Measurements from ENCODE around the gene COPS6. TPM values are rescaled to one million over a fixed set of nuclear protein-coding genes. Genes with fewer than 3 reads are reported as not detected.

Gene COPS6
- polyA plus RNA-seq, 3 donors, result 48.5 to 123 (median 117) TPM

DNA sequence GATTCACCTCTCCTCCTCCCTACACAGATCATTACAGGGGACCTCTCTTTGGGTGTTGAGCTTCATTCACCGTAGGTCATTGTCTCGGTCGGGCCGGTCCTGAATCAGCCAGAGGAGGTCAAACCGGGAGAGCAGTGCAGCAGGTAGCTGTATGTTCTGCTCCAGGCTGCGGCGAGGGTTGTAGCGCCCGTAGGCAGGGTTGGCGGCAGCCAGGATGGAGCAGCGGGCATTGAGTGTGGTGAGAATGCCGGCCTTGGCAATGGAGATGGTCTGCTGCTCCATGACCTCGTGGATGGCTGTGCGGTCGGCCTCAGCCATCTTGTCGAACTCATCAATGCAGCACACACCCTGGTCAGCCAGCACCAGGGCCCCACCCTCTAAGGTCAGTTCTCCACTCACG, 6.9 kb downstream of the COPS6 start:
- H3K27ac ChIP-seq (ENCODE audit: low read depth, low read length), result no peak overlapping the region
- 92 to 93% (median 92%) methylated on average over 17 of the region's 17 CpGs for WGBS, 3 donors

DNA sequence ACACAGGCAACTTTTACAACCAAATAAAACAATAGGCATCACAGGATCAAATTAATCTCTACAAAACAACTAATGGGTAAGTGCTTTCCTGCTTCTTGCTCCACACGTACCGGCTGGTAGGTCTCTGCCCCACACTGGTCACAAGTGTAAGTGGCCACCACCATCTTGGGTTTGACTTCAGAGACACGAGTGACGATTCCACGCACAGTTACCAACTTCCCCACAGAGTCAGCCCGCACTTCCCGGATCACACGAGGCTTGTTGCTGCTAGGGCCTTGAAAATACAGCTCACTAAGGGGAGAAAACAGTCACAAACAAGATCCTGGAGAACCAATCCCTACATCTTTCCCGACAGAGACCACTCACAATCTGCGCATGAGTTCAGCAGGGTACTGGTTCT, 10.1 kb downstream of the COPS6 start:
- no peak overlapping the region for H3K27ac ChIP-seq (ENCODE audit: low read depth, low read length)

DNA sequence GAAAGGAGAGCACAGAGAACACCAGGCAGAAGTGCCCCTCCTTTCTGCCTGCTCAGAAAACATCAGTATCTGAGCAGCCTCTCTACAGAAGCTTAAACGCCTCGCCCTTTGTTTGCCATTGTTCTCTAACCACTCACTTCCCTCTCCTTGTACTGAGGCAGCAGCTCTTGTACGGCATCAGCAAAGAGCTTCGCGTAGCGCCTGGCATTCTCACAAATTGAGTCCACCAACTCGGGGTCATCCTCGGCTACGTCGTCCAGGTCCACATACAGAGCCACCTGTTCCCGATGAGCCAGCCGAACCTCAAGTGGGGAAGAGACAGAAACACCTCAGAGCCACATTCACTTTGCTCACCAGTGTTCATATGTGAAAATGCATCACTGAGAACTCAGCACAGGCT, 10.7 kb downstream of the COPS6 start:
- no peak overlapping the region for H3K27ac ChIP-seq (ENCODE audit: low read depth, low read length)
- WGBS, 3 donors, result 57 to 77% (median 65%) methylated on average over 12 of the region's 12 CpGs

More for the DNA sequence above, 10.1 kb downstream of the COPS6 start:
- WGBS, 3 donors, result 78 to 86% (median 84%) methylated on average over 10 of the region's 10 CpGs

DNA sequence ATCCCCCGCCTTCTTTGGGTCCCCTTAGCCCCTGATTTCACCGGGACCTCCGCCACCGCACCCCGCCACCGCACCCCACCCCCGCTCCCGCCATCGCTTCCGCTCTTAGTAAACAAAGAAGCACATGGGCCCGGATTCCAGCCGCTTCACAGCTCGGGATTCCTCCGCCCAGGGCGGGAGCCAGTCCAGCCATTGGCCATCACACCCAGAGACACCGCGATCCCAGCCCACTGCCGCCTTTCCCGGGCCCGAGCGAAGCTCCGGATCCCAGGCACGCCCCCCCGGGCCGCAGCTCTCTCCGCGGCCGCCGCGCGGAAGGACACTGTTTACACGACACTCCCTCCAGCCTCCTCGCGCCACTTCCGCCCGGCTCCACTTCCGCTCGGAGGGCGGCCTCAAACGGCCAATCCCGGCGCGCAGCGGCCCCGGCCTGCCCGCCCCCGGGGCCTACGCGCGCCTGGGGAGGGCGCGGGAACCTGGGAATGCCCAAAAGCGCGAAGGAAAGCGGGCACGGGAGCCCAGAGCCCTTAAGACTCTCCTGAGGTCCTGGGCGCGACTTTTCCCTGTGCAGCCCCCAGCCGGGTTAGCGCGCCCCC, 11.7 kb downstream of the COPS6 start:
- H3K27ac ChIP-seq (ENCODE audit: low read depth, low read length), result no peak overlapping the region
- 0% methylated on average over 55 to 61 of the region's 61 CpGs for WGBS, 3 donors

DNA sequence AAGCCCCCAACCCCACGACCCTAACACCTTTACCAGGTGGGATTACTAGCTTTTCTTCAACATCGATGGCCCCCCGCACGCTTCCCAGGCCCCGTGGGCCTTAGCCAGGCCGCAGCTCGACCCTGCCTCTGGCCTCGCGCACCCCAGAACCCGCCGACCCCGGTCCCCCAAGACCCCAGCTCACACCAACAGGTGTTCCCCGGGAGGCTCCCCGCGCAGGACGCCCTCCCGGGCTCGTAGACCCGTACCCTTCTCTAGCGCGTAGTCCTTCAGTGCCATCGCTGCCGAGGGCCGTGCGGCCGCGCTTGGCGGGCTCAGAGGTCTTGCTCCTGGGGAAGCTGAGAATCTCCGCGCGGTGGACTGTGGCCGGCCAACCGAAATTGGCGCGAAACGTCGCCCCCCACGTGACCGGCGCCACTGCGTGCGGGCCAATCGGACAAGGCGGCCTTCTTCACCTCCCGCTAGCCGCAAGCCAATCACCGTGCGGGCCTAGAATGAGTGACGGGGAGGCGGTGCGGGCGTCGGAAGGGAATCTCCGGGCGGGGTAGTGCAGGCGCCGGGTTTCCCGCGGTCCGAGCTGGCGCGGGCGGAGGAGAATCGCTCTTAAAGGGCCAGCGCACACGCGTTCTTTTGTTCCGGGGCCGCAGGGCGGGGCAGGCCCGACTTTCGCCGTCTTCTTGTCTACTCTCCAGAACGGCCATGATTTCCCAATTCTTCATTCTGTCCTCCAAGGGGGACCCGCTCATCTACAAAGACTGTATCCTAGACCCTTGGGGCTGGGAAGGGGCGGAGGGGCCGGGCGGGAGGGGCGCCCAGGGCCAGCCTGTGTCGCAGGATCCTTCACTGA, 12.5 kb downstream of the COPS6 start, which contains the start of the genes AP4M1 and MCM7:
AP4M1 (plus strand) TSS at position 628 of the 847 bp plus-strand sequence; CDS start at position 700, 72 bp downstream.
MCM7 (minus strand) TSS at position 382 of the 847 bp plus-strand sequence; CDS start at position 279, 103 bp downstream.
- peak within 1 kb of the TSS; percentile 25 for H3K27ac ChIP-seq (ENCODE audit: low read depth, low read length)
- WGBS, 3 donors, result 0 to 1% (median 0%) methylated on average over 77 to 80 of the region's 80 CpGs

DNA sequence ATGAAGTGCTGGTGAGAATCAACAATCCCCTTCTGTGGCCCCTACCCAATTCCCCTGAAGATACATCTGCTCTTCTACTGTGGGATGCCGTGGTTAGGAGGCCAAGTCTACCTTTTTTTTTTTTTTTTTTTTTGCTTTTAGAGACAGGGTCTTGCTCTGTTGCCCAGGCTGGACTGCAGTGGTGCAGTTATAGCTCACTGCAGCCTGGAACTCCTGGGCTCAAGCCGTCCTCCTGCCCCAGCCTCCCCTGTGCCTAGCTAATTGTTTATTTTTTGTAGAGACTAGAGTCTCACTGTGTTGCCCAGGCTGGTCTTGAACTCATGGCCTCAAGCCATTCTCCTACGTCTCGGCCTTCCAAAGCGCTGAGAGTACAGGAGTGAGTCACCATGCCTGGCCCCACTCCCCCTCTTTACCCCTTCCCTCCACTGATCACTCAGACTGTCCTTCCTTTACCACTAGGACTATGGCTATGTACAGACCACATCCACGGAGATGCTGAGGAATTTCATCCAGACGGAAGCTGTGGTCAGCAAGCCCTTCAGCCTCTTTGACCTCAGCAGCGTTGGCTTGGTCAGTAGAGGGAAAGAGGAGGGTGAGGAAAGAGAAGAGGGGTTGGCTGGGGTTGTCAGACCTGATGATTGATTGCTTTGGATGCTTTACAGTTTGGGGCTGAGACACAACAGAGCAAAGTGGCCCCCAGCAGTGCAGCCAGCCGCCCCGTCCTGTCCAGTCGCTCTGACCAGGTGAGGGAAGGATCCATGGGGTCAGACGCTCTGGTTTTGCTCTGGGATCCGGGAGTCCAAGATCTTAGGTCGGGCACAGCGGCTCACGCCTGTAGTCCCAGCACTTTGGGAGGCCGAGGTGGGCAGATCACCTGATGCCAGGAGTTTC, 14.4 kb downstream of the COPS6 start:
- 84 to 90% (median 89%) methylated on average over 17 of the region's 17 CpGs for WGBS, 3 donors
- H3K27ac ChIP-seq (ENCODE audit: low read depth, low read length), result no peak overlapping the region

DNA sequence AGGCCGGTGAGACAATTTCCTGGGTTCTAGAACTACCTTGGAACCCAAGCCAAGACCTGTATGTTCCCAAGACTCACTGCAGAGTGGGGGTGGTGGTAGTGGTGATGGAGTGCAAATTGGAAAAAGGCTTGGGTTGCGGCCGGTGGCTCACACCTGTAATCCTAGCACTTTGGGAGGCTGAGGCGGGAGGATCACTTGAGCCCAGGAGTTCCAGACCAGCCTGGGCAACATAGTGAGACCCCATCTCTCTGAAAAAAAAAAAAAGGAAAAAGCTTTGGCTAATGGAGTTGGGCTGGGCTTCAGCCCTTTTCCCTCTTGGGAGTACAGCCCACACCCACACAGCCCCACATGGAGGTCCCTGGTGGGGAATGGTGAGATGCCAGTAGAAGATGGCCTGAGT, 16.8 kb downstream of the COPS6 start:
- WGBS, 3 donors, result 92 to 97% (median 95%) methylated on average over 4 of the region's 4 CpGs
- H3K27ac ChIP-seq (ENCODE audit: low read depth, low read length), result no peak overlapping the region

DNA sequence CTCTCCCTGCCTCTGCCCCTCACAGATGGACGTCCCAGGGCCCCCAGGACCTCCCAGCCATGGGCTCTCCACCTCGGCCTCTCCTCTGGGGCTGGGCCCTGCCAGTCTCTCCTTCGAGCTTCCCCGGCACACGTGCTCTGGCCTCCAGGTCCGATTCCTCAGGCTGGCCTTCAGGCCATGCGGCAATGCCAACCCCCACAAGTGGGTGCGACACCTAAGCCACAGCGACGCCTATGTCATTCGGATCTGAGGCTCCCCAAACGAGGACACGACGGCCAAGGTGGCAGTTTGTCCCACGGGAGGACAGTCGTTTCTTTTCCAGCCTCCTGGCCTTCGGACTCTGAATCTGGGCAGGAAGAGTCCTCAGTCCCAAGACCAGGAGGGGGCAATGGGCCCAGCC, 17.9 kb downstream of the COPS6 start:
- WGBS, 3 donors, result 81 to 85% (median 83%) methylated on average over 17 of the region's 17 CpGs
- no peak overlapping the region for H3K27ac ChIP-seq (ENCODE audit: low read depth, low read length)

DNA sequence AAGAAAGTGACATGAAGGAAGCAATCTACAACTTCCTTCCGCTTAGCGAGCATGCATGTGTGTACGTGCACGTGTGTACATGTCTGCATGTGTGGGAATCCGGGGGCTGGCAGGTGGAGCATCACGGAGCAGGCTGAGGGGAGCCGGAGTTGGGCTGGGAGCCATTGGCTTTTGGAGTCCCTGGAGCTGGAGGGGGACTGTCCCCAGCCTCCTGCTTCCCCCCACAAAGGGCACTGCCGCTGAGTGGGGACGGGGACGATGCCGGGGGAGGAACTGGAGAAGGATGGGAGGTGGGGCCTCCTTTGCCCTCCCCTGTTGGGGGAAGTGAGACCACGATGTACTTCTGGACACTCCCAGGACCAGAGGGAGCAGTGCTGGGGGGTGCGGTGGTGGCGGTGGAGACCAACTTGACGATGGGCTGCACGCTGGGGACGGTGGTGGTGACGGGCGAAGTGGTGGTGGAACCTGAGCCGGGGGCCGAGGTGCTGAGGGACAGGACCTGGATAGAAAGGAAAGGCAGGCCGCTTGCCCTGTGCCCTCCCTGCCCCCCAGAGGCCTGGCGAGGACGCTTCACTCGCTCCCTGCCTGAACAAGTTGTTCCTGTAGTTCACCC, 18.5 kb downstream of the COPS6 start:
- no peak overlapping the region for H3K27ac ChIP-seq (ENCODE audit: low read depth, low read length)
- WGBS, 3 donors, result 82 to 90% (median 83%) methylated on average over 24 to 25 of the region's 25 CpGs

DNA sequence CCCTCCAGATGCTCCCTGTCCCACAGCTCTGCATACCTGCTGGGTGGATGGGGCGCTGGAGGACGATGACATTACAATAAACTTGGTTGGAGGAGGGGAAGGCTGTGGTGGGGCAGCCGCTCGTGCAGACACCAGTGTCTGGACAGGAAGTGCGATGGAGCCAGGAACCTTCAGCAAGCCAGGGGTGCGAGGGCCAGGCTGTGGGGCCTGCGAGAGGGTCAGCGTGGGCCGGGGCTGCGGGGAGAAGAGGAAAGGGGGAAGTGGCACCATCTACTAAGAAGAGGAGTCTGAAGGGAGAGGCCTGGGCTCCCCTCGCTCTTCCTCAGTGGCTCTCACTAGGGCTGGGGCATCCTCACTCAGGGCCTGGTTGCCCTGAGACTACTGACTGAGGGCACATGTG, 19.1 kb downstream of the COPS6 start:
- H3K27ac ChIP-seq (ENCODE audit: low read depth, low read length), result no peak overlapping the region
- WGBS, 3 donors, result 69 to 82% (median 81%) methylated on average over 11 of the region's 11 CpGs

DNA sequence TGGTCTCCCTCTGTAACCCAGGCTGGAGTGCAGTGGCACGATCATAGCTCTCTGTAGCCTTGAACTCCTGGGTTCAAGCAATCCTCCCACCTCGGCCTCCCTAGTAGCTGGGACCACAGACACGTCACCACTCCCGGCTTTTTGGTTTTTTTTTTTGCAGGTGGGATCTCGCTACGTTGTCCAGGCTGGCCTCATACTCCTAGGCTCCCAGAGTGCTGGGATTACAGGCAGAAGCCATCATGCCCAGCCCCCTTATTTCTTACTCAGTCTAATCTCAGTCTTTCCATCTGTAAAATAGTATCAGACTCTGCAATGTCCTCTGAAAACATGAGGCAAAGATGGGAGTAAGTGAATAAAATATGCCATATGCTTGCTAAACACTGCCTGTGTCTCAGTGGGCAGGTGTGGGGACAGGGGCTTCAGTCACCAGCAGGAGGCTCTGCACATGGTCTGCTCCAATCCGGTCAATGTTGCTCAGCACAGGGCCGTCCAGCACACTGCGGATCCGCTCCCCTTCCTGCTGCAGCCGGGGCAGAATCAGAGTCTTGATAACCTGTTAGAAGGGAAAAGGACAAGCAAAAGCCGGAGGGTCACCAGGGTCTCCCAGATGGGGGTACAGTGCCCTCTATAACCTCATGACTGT, 20.9 kb downstream of the COPS6 start:
- 83 to 92% (median 89%) methylated on average over 12 of the region's 12 CpGs for WGBS, 3 donors

DNA sequence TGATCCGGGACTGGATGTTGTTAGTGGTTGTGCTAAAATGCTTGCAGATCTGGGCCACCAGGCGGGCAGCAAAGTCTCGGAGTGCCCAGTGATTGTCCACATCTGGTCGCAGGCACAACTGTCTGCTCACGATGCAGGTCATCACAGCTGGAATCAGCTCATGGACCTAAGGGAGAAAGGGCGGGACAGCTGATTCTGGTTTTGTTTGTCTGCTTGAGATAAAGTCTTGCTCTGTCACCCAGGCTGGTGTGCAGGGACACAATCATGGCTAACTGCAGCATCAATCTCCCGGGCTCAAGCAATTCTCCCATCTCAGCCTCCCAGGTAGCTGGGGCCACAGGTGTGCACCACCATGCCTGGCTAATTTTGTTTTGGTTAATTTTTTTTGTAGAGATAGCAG, 22.4 kb downstream of the COPS6 start:
- WGBS, 3 donors, result 91 to 94% (median 94%) methylated on average over 7 of the region's 7 CpGs
- no peak overlapping the region for H3K27ac ChIP-seq (ENCODE audit: low read depth, low read length)

More for the DNA sequence above, 20.9 kb downstream of the COPS6 start:
- no peak overlapping the region for H3K27ac ChIP-seq (ENCODE audit: low read depth, low read length)

DNA sequence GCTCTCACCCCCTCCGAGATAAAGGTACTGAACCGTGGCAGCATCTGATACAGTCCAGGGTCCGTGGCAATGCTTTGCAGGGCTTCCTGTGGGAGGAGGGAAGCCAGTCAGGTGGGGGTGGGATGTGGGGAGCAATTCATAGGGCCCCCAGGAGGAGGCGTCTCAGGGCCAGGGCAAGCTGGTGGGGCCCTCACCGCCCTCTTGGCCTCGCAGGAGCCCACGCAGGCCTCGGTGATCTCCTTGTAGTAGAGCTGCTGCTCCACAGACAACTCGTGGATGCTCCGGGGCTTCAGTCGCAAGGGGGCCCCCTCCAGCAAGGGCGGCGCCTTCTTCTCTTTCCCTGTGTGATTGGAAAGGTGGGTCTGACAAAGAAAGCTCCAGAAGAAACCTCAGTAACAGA, 23.1 kb downstream of the COPS6 start:
- no peak overlapping the region for H3K27ac ChIP-seq (ENCODE audit: low read depth, low read length)
- WGBS, 3 donors, result 79 to 92% (median 84%) methylated on average over 12 to 13 of the region's 13 CpGs

DNA sequence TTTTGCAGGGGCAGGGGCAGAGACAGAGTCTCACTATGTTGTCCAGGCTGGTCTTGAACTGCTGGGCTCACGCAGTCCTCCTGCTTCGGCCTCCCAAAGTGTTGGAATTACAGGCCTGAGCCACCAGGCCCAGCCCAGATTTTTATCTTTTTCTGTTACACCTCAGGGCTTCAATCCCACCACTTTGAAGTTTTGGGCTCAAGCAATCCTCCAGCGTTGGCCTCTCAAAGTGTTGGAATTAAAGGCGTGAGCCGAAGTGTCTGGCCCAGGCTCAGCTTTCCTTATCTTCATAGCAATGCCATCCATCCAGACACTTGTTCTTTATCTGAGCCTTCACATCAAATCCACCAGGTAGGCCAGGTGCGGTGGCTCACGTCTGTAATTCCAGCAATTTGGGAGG, 26.3 kb downstream of the COPS6 start:
- H3K27ac ChIP-seq (ENCODE audit: low read depth, low read length), result no peak overlapping the region
- 86 to 95% (median 93%) methylated on average over 7 of the region's 7 CpGs for WGBS, 3 donors

DNA sequence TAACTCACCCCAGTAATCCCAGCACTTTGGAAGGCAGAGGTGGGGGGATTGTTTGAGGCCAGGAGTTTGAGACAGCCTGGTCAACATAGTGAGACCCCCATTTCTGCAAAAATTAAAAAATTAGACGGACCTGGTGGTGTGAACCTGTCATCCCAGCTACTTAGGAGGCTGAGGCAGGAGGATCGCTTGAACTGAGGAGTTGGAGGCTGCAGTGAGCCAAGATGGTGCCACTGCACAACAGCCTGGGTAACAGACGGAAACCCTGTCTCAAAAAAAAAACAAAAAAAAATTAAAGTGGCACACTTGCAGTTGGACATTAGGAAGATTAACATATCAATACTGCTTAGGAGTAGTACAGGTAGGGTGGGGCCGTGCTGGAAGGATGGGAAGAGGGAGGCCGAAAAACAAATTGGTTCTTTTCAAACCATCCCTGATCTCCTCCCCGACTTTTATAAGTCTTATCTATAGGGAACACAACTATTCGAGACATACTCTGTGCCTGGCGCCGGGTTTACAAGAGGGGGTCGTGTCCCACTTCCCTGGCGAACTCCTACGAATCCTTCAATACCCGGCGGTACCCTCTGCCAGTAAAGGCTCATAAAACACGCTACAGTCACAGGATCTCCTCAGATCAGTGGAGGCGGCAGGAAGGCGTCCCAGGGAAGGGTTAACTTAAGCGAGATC, 29.8 kb downstream of the COPS6 start:
- WGBS, 3 donors, result 19 to 21% (median 20%) methylated on average over 18 of the region's 18 CpGs
- no peak overlapping the region for H3K27ac ChIP-seq (ENCODE audit: low read depth, low read length)

DNA sequence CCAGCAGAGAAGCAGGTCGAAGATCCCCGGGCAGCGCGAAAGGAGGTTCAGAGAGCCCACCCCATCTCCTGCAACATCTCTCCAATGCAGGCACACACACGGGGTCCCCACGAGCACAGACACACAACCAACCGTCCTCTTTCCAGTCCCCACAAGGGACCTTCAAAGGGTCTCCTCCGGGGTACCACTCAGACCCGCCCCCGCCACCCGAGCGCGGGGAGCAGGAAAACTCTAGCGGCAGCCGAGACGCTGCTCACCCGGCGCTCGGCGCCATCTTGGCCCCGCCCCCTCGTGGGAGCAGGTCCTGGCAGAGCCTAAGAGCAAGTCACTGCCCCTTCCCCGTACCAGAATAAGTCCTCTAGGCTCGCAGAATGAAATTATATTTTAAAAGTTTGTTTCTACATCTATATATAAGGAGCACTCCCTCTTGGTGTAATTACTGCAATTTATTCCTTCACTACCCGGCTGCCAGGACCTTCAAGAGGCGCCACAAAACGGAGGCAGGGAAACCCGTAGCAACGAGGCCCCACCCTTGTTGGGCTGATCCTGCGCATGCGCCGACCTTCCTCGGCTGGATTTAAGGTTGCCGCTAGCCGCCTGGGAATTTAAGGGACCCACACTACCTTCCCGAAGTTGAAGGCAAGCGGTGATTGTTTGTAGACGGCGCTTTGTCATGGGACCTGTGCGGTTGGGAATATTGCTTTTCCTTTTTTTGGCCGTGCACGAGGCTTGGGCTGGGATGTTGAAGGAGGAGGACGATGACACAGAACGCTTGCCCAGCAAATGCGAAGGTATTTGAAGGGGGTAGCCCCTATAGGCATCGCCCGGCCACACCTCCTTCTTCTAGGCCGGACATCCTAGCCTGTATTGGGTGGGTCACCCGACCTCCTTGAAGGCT, 30.6 kb downstream of the COPS6 start, which contains the start of the genes CNPY4 and TAF6:
CNPY4 (plus strand) TSS at position 563 of the 898 bp plus-strand sequence; CDS start at position 674, 111 bp downstream.
TAF6 (minus strand) TSS at position 287 of the 898 bp plus-strand sequence. CDS start 5,149 bp downstream, outside the sequence.
- WGBS, 3 donors, result 0 to 1% (median 0%) methylated on average over 49 of the region's 49 CpGs
- H3K27ac ChIP-seq (ENCODE audit: low read depth, low read length), result no peak within 1 kb of the TSS
